Measurements from ENCODE around the gene MS4A6A. TPM values are rescaled to one million over a fixed set of nuclear protein-coding genes. Genes with fewer than 3 reads are reported as not detected.
"Not testable (repeated sequence)": the region's sequence is repeated elsewhere in the genome, so short reads cannot be mapped to it uniquely, and the experiment has no call there.

The MS4A6A gene
- total RNA-seq, 3 donors from 2014 or later (not counting 1 experiment from before 2014, with no cell fraction given) = 1.8 to 27.2 (median 11.8) TPM

DNA sequence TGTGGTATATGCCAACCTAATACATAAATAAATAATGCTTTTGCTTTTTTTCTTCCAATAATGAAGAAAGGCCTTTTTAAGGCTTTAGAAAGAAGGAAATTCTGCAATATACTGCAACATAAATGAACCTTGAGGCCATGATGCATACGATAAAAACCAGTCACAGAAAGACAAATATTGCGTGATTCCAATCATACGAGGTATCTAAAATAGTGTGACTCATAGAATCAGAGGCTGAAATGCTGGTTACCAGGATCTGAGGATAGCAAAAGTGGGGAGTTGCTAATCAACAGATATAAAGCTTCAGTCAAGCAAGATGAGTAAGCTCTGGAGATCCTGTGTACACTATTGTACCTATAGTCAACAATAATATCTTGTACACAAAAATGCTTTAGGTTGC is 24.2 kb downstream of the MS4A6A start:
- no peaks in the 10 kb centered on the region for H3K36me3 Mint-ChIP-seq
- H3K27me3 Mint-ChIP-seq (ENCODE audit: low read depth in 2 of 2) = peaks cover 5 to 12% of the 10 kb centered on the region in 2 donors
- H3K4me1 Mint-ChIP-seq = peaks cover 6% of the 10 kb centered on the region in 2 donors
- no peak overlapping the region for H3K27ac ChIP-seq (ENCODE audit: low read length)
- no peak overlapping the region for H3K4me3 Mint-ChIP-seq
- no peaks in the 10 kb centered on the region for H3K9me3 ChIP-seq (ENCODE audit: control insufficient read depth, insufficient read depth, low read length)
- H3K27me3 ChIP-seq (ENCODE audit: control insufficient read depth, insufficient read depth, low read length) = no peaks in the 10 kb centered on the region
- WGBS (ENCODE audit: insufficient coverage) = 84% methylated on average over 3 of the region's 3 CpGs
- ATAC-seq = no peak
- intact Hi-C loops (cut with micrococcal nuclease) = no loop called here
- H3K36me3 ChIP-seq (ENCODE audit: control insufficient read depth, insufficient read depth, low read length) = no peaks in the 10 kb centered on the region
- H3K27ac Mint-ChIP-seq = no peak overlapping the region
- TF ChIP-seq, protein P1, sequence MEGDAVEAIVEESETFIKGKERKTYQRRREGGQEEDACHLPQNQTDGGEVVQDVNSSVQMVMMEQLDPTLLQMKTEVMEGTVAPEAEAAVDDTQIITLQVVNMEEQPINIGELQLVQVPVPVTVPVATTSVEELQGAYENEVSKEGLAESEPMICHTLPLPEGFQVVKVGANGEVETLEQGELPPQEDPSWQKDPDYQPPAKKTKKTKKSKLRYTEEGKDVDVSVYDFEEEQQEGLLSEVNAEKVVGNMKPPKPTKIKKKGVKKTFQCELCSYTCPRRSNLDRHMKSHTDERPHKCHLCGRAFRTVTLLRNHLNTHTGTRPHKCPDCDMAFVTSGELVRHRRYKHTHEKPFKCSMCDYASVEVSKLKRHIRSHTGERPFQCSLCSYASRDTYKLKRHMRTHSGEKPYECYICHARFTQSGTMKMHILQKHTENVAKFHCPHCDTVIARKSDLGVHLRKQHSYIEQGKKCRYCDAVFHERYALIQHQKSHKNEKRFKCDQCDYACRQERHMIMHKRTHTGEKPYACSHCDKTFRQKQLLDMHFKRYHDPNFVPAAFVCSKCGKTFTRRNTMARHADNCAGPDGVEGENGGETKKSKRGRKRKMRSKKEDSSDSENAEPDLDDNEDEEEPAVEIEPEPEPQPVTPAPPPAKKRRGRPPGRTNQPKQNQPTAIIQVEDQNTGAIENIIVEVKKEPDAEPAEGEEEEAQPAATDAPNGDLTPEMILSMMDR (IDR thresholded peaks at IDR 0.05) = no peak
- H3K9me3 Mint-ChIP-seq = no peaks in the 10 kb centered on the region
- H3K4me3 ChIP-seq (ENCODE audit: low read length) = no peak overlapping the region
- DNase-seq = no peak
- no peaks in the 10 kb centered on the region for H3K4me1 ChIP-seq (ENCODE audit: control insufficient read depth, insufficient read depth, low read length)

DNA sequence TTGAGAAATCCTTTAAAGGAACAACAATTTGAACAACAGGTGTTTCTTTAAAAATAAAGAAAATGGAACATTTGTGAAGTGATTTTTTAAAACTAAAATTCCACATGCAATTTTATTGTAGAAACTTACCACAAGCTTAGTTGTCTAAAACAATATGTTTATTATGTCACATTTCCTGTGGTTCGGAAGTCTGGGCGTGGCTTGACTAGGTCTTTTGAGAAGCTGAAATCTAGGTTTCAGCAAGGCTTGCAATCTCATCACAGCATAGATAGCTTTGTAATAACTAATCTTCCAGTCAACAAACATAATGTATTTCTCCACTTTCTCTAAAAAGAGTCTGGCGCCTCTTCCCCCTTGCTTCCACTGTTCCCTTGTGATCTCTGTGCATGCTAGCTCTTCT is 27.0 kb downstream of the MS4A6A start:
- no peak for DNase-seq
- peaks cover 6% of the 10 kb centered on the region in 2 donors for H3K4me1 Mint-ChIP-seq
- ATAC-seq = no peak
- H3K4me3 ChIP-seq (ENCODE audit: low read length) = no peak overlapping the region
- H3K27me3 Mint-ChIP-seq (ENCODE audit: low read depth in 2 of 2) = peaks cover 0 to 3% of the 10 kb centered on the region in 2 donors
- intact Hi-C loops (cut with micrococcal nuclease) = no loop called here
- no peaks in the 10 kb centered on the region for H3K9me3 ChIP-seq (ENCODE audit: control insufficient read depth, insufficient read depth, low read length)
- TF ChIP-seq, protein P1 (IDR thresholded peaks at IDR 0.05) = no peak
- no peaks in the 10 kb centered on the region for H3K36me3 ChIP-seq (ENCODE audit: control insufficient read depth, insufficient read depth, low read length)
- H3K4me1 ChIP-seq (ENCODE audit: control insufficient read depth, insufficient read depth, low read length) = no peaks in the 10 kb centered on the region
- 35% methylated on average over 3 of the region's 3 CpGs for WGBS (ENCODE audit: insufficient coverage)
- H3K36me3 Mint-ChIP-seq = no peaks in the 10 kb centered on the region
- H3K27me3 ChIP-seq (ENCODE audit: control insufficient read depth, insufficient read depth, low read length) = no peaks in the 10 kb centered on the region
- no peaks in the 10 kb centered on the region for H3K9me3 Mint-ChIP-seq
- H3K27ac Mint-ChIP-seq = no peak overlapping the region
- no peak overlapping the region for H3K4me3 Mint-ChIP-seq
- H3K27ac ChIP-seq (ENCODE audit: low read length) = no peak overlapping the region

DNA sequence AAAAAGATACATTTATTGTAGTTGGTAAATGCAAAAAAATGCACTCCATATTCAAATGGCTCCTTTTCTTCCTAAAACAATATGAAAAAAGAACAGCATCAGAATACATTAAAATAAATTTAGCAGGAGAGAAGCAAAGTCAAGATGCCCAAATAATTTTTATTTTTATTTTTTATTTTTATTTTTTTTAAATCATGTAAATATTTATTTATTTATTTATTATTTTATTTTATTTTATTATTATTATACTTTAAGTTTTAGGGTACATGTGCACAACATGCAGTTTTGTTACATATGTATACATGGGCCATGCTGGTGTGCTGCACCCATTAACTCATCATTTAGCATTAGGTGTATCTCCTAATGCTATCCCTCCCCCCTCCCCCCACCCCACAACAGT is 30.2 kb downstream of the MS4A6A start:
- H3K27me3 ChIP-seq (ENCODE audit: control insufficient read depth, insufficient read depth, low read length); H3K4me3 ChIP-seq (ENCODE audit: low read length); H3K4me1 Mint-ChIP-seq; H3K4me3 Mint-ChIP-seq; DNase-seq; H3K9me3 Mint-ChIP-seq; H3K36me3 Mint-ChIP-seq; ATAC-seq; intact Hi-C loops (cut with micrococcal nuclease); H3K27me3 Mint-ChIP-seq (ENCODE audit: low read depth in 2 of 2); H3K36me3 ChIP-seq (ENCODE audit: control insufficient read depth, insufficient read depth, low read length); H3K27ac ChIP-seq (ENCODE audit: low read length); H3K27ac Mint-ChIP-seq; H3K9me3 ChIP-seq (ENCODE audit: control insufficient read depth, insufficient read depth, low read length); H3K4me1 ChIP-seq (ENCODE audit: control insufficient read depth, insufficient read depth, low read length): not testable (repeated sequence)

DNA sequence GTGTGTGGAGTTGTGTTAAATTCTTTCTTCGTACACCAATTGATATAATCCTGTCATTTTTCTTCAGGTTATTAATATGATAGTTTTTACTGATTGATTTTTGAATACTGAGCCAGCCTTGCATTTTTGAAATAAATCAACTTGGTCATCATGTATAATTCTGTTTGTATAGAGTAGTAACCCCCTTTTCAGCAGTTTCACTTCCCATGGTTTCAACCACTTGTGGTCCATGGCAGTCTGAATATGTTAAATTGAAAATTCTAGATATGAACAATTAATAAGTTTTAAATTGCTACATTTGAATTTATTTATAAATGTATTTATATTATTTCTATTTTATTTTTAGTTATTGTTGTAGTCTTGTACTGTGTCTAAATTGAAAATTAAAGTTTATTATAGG is 32.6 kb downstream of the MS4A6A start:
- no peaks in the 10 kb centered on the region for H3K27me3 ChIP-seq (ENCODE audit: control insufficient read depth, insufficient read depth, low read length)
- no peak overlapping the region for H3K4me3 ChIP-seq (ENCODE audit: low read length)
- H3K27ac ChIP-seq (ENCODE audit: low read length) = no peak overlapping the region
- no peaks in the 10 kb centered on the region for H3K9me3 ChIP-seq (ENCODE audit: control insufficient read depth, insufficient read depth, low read length)
- DNase-seq = no peak
- TF ChIP-seq, protein P1 (IDR thresholded peaks at IDR 0.05) = no peak
- H3K9me3 Mint-ChIP-seq = no peaks in the 10 kb centered on the region
- no peaks in the 10 kb centered on the region for H3K36me3 Mint-ChIP-seq
- no peak overlapping the region for H3K4me3 Mint-ChIP-seq
- intact Hi-C loops (cut with micrococcal nuclease) = no loop called here
- H3K27me3 Mint-ChIP-seq (ENCODE audit: low read depth in 2 of 2) = no peaks in the 10 kb centered on the region
- H3K27ac Mint-ChIP-seq = no peak overlapping the region
- no peak for ATAC-seq
- H3K36me3 ChIP-seq (ENCODE audit: control insufficient read depth, insufficient read depth, low read length) = no peaks in the 10 kb centered on the region
- H3K4me1 Mint-ChIP-seq = no peaks in the 10 kb centered on the region
- H3K4me1 ChIP-seq (ENCODE audit: control insufficient read depth, insufficient read depth, low read length) = no peaks in the 10 kb centered on the region
- WGBS (ENCODE audit: insufficient coverage) = no CpG with 5 or more reads among the region's 1 CpG
